ENCODE measurements around the gene SKA3. TPM values are rescaled to one million over a fixed set of nuclear protein-coding genes. Genes with fewer than 3 reads are reported as not detected.
"Not testable (repeated sequence)": the region's sequence is repeated elsewhere in the genome, so short reads cannot be mapped to it uniquely, and the experiment has no call there.

The SKA3 gene
- total RNA-seq, 2 experiments from 2014 or later: 39.5 to 41.5 TPM

DNA sequence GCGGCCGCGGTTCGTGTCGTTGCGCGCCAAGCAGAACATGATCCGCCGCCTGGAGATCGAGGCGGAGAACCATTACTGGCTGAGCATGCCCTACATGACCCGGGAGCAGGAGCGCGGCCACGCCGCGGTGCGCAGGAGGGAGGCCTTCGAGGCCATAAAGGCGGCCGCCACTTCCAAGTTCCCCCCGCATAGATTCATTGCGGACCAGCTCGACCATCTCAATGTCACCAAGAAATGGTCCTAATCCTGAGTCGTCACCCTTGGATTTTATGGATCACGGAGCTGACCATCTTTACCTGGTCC lies 581 bp upstream of the SKA3 start:
- TF ChIP-seq, protein P1, sequence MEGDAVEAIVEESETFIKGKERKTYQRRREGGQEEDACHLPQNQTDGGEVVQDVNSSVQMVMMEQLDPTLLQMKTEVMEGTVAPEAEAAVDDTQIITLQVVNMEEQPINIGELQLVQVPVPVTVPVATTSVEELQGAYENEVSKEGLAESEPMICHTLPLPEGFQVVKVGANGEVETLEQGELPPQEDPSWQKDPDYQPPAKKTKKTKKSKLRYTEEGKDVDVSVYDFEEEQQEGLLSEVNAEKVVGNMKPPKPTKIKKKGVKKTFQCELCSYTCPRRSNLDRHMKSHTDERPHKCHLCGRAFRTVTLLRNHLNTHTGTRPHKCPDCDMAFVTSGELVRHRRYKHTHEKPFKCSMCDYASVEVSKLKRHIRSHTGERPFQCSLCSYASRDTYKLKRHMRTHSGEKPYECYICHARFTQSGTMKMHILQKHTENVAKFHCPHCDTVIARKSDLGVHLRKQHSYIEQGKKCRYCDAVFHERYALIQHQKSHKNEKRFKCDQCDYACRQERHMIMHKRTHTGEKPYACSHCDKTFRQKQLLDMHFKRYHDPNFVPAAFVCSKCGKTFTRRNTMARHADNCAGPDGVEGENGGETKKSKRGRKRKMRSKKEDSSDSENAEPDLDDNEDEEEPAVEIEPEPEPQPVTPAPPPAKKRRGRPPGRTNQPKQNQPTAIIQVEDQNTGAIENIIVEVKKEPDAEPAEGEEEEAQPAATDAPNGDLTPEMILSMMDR (IDR thresholded peaks at IDR 0.05): no peak
- ATAC-seq: peak; percentile 26
- H3K4me3 Mint-ChIP-seq: peak overlapping the region; percentile 98

DNA sequence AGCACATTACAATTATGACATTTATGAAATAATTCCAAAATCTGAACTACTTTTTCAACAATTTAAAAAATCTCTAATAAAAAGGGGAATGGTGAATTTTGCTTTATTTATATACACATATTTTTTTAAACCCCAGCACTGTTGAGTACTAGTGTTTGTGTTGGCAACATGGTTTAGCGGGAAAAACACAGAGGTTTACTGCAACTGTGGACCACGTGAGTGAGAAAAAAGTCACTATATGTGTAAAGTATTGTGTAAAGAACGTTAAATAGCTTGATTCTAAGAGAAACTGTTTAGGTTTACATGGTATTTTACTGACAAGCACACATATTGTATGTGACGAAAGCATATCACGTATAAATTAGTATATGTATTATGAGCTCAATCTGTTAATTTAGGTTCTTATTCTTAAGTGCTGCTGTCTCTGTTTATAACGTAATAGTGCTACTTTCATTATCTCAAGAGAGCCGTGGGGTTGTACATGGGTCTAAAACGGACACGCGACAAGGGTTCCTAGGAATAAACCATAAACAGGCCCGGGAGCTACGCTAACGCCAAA lies 617 bp downstream of the SKA3 start:
- DNase-seq: no peak
- POLR2A ChIA-PET: interaction anchor here (0.5 to 2.8 kb wide), 19 partner anchors 8 to 473 kb away, joined by 3 to 15 read pairs (median 4); partner anchors contain the start of genes XPO4 and ZDHHC20
- Mint-ChIP-seq H3K27ac (peak overlapping the region; percentile 96), H3K36me3 (ENCODE audit: low read depth) (peaks cover 34% of the 10 kb centered on the region), H3K4me3 (peak overlapping the region; percentile 98), H3K9me3 (no peaks in the 10 kb centered on the region), H3K4me1 (ENCODE audit: low read depth) (peaks cover 17% of the 10 kb centered on the region), H3K27me3 (no peaks in the 10 kb centered on the region)
- TF ChIP-seq, protein P1 (IDR thresholded peaks at IDR 0.05): no peak
- intact Hi-C loops (cut with micrococcal nuclease): no loop called here
- CTCF ChIA-PET: interaction anchor here (1.2 to 3.0 kb wide), 8 partner anchors 9 to 347 kb away, joined by 3 to 20 read pairs (median 3); no protein-coding TSS in a partner anchor
- ATAC-seq: no peak

More for the DNA sequence above, 581 bp upstream of the SKA3 start:
- Mint-ChIP-seq H3K36me3 (ENCODE audit: low read depth) (peaks cover 28% of the 10 kb centered on the region), H3K9me3 (no peaks in the 10 kb centered on the region), H3K4me1 (ENCODE audit: low read depth) (peaks cover 17% of the 10 kb centered on the region), H3K27ac (peak overlapping the region; percentile 96), H3K27me3 (no peaks in the 10 kb centered on the region)
- intact Hi-C loops (cut with micrococcal nuclease): no loop called here
- peak; percentile 48 for DNase-seq
- ChIA-PET POLR2A (interaction anchor here (0.7 to 2.8 kb wide), 17 partner anchors 11 to 475 kb away, joined by 3 to 15 read pairs (median 4); partner anchors contain the start of genes XPO4 and ZDHHC20), CTCF (interaction anchor here (0.6 to 3.0 kb wide), 8 partner anchors 11 to 300 kb away, joined by 3 to 20 read pairs (median 4); no protein-coding TSS in a partner anchor)

DNA sequence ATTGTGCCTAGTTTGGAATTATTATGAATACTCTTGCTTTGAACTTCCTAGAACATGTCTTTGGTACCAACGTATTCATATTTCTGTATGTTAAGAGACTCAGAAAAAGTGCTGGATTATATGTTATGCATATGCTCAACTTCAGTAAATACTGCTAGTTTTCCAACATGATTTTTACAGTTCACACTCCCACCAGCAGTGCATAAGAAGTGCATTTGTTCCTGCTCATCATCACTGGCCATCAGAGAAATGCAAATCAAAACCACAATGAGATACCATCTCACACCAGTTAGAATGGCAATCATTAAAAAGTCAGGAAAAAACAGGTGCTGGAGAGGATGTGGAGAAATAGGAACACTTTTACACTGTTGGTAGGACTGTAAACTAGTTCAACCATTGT lies 2.6 kb downstream of the SKA3 start:
- H3K4me3 Mint-ChIP-seq: not testable (repeated sequence)

GRCh38 chr13:21171420-21171819 lies 4.9 kb downstream of the SKA3 start:
- ChIA-PET POLR2A (no interaction called here), CTCF (interaction anchor here (1.4 kb wide), 1 partner anchor 8 kb away, joined by 4 read pairs; no protein-coding TSS in a partner anchor)
- Mint-ChIP-seq H3K4me3 (no peak overlapping the region), H3K4me1 (ENCODE audit: low read depth) (peaks cover 7% of the 10 kb centered on the region), H3K27ac (no peak overlapping the region), H3K9me3 (no peaks in the 10 kb centered on the region), H3K27me3 (no peaks in the 10 kb centered on the region), H3K36me3 (ENCODE audit: low read depth) (peaks cover 37% of the 10 kb centered on the region)
- TF ChIP-seq, protein P1 (IDR thresholded peaks at IDR 0.05): no peak
- no peak for ATAC-seq
- intact Hi-C loops (cut with micrococcal nuclease): no loop called here
- DNase-seq: no peak

More for the DNA sequence above, 2.6 kb downstream of the SKA3 start:
- H3K9me3 Mint-ChIP-seq; H3K27me3 Mint-ChIP-seq; DNase-seq; H3K27ac Mint-ChIP-seq; CTCF ChIA-PET; ATAC-seq; POLR2A ChIA-PET; intact Hi-C loops (cut with micrococcal nuclease): not testable (repeated sequence)
- H3K4me1 Mint-ChIP-seq (ENCODE audit: low read depth): peaks cover 14% of the 10 kb centered on the region
- H3K36me3 Mint-ChIP-seq (ENCODE audit: low read depth): peaks cover 39% of the 10 kb centered on the region

GRCh38 chr13:21165606-21166005 lies 10.7 kb downstream of the SKA3 start:
- H3K9me3 Mint-ChIP-seq; H3K4me1 Mint-ChIP-seq (ENCODE audit: low read depth); intact Hi-C loops (cut with micrococcal nuclease); H3K4me3 Mint-ChIP-seq; H3K27ac Mint-ChIP-seq; DNase-seq; H3K27me3 Mint-ChIP-seq; ATAC-seq: not testable (repeated sequence)
- peaks cover 29% of the 10 kb centered on the region for H3K36me3 Mint-ChIP-seq (ENCODE audit: low read depth)
- CTCF ChIA-PET: interaction anchor here (1.0 kb wide), 1 partner anchor 11 kb away, joined by 3 read pairs; the partner anchor contains the start of genes MRPL57 and SKA3
- POLR2A ChIA-PET: interaction anchor here (1.1 to 1.3 kb wide), 2 partner anchors 11 to 16 kb away, joined by 3 to 10 read pairs; partner anchors contain the start of genes MRPL57 and SKA3

GRCh38 chr13:21164631-21165030 lies 11.7 kb downstream of the SKA3 start:
- no peak for DNase-seq
- no peaks in the 10 kb centered on the region for H3K27me3 Mint-ChIP-seq
- POLR2A ChIA-PET: no interaction called here

More at GRCh38 chr13:21164631-21165030, 11.7 kb downstream of the SKA3 start:
- Mint-ChIP-seq H3K9me3 (no peaks in the 10 kb centered on the region), H3K4me1 (ENCODE audit: low read depth) (no peaks in the 10 kb centered on the region), H3K36me3 (ENCODE audit: low read depth) (peaks cover 31% of the 10 kb centered on the region), H3K4me3 (no peak overlapping the region), H3K27ac (no peak overlapping the region)
- no peak for ATAC-seq
- intact Hi-C loops (cut with micrococcal nuclease): no loop called here
- TF ChIP-seq, protein P1 (IDR thresholded peaks at IDR 0.05): no peak
- CTCF ChIA-PET: interaction anchor here (1.9 to 2.6 kb wide), 2 partner anchors 10 to 313 kb away, joined by 5 to 7 read pairs; no protein-coding TSS in a partner anchor
